HEK293 (cell line): ENCODE measurements around the gene PKD2L1.

ENCODE experiments used
- CTCF ChIA-PET: fragments of 350-600 bp; formaldehyde crosslinking; extraction: SDS; loops from one replicate; lab custom pipeline; 2021; ENCODE audit warnings: antibody characterized with exemption; lab: Yijun Ruan, JAX
- POLR2A ChIA-PET: fragments of 300-600 bp; formaldehyde crosslinking; extraction: SDS; loops from one replicate; lab custom pipeline; 2020; ENCODE audit warnings: antibody characterized with exemption, inconsistent platforms; lab: Yijun Ruan, JAX
- H3K27ac ChIP-seq: fragments of 200-500 bp; sonication (Bioruptor generic); 2 replicates; pipeline ENCODE4 v1.5.1; 2014; ENCODE audit warnings: low read depth, low read length, control low read depth, inconsistent platforms; ENCODE audit errors: extremely low read depth
- H3K36me3 ChIP-seq, 2 experiments: fragments of 200-500 bp in 1 of 2; sonication (Bioruptor generic) in 1 of 2; 1 replicate in 1 of 2; 2 replicates in 1 of 2; pipeline ENCODE4 v1.5.1; 2014 to 2017; ENCODE audit warnings: inconsistent platforms in 2 of 2, low read length in 2 of 2; ENCODE audit not compliant: control insufficient read depth in 2 of 2, insufficient read depth in 1 of 2
- H3K4me1 ChIP-seq: fragments of 200-500 bp; sonication (Bioruptor generic); 2 replicates; pipeline ENCODE4 v1.5.1; 2014; ENCODE audit warnings: mild to moderate bottlenecking, low read length, inconsistent platforms; ENCODE audit not compliant: control insufficient read depth, insufficient read depth
- H3K4me3 ChIP-seq: 2 replicates; pipeline ENCODE4 v1.5.1; 2011; ENCODE audit warnings: low read depth, mild to moderate bottlenecking, control low read depth, low read length, moderate library complexity
- H3K9me3 ChIP-seq: fragments of 200-500 bp; sonication (Bioruptor generic); 2 replicates; pipeline ENCODE4 v1.5.1; 2014; ENCODE audit warnings: low read depth, low read length, inconsistent platforms; ENCODE audit not compliant: control insufficient read depth, insufficient read depth
- GLIS1 ChIP-seq: fragments of 450-650 bp; formaldehyde crosslinking; IDR thresholded peaks from 2 replicates; pipeline ENCODE4 v1.5.1; 2016; ENCODE audit warnings: missing biosample characterization, missing genetic modification characterization
- GLIS2 ChIP-seq: fragments of 450-650 bp; formaldehyde crosslinking; IDR thresholded peaks from 2 replicates; pipeline ENCODE4 v1.5.1; 2016; ENCODE audit warnings: missing biosample characterization, missing genetic modification characterization
- PRDM1 ChIP-seq: fragments of 450-650 bp; formaldehyde crosslinking; IDR thresholded peaks from 2 replicates; pipeline ENCODE4; 2016; ENCODE audit warnings: missing biosample characterization, missing genetic modification characterization
- SCRT2 ChIP-seq: fragments of 450-650 bp; formaldehyde crosslinking; IDR thresholded peaks from 2 replicates; pipeline ENCODE4 v1.5.1; 2016; ENCODE audit warnings: missing biosample characterization, missing genetic modification characterization
- ZNF214 ChIP-seq: fragments of 450-650 bp; formaldehyde crosslinking; IDR thresholded peaks from 2 replicates; pipeline ENCODE4 v1.5.1; 2017; ENCODE audit warnings: missing biosample characterization, mild to moderate bottlenecking, missing genetic modification characterization, borderline replicate concordance
- ZNF266 ChIP-seq: fragments of 450-650 bp; formaldehyde crosslinking; IDR thresholded peaks from 2 replicates; pipeline ENCODE4 v1.5.1; 2016; ENCODE audit warnings: missing biosample characterization, missing genetic modification characterization, low read depth
- ZNF423 ChIP-seq: fragments of 450-650 bp; formaldehyde crosslinking; IDR thresholded peaks from 2 replicates; pipeline ENCODE4 v1.5.1; 2016; ENCODE audit warnings: missing biosample characterization, missing genetic modification characterization
- ZNF426 ChIP-seq: fragments of 450-650 bp; formaldehyde crosslinking; IDR thresholded peaks from 2 replicates; pipeline ENCODE4 v1.5.1; 2017; ENCODE audit warnings: missing biosample characterization, missing genetic modification characterization, mild to moderate bottlenecking, inconsistent platforms, moderate library complexity
- ZNF501 ChIP-seq: fragments of 450-650 bp; formaldehyde crosslinking; IDR thresholded peaks from 2 replicates; pipeline ENCODE4 v1.5.1; 2016; ENCODE audit warnings: missing biosample characterization, missing genetic modification characterization
- ZNF548 ChIP-seq: fragments of 450-650 bp; formaldehyde crosslinking; IDR thresholded peaks from 2 replicates; pipeline ENCODE4 v1.5.1; 2016; ENCODE audit warnings: missing biosample characterization, missing genetic modification characterization
- ZNF596 ChIP-seq: fragments of 450-650 bp; IDR thresholded peaks from 2 replicates; pipeline ENCODE4 v1.5.0; 2018; ENCODE audit warnings: missing biosample characterization, mild to moderate bottlenecking, missing genetic modification characterization, moderate library complexity
- ZSCAN16 ChIP-seq: fragments of 450-650 bp; formaldehyde crosslinking; IDR thresholded peaks from 2 replicates; pipeline ENCODE4 v1.5.1; 2016; ENCODE audit warnings: missing biosample characterization, missing genetic modification characterization
- TF ChIP-seq, protein P1 (sequence below): fragments of 450-650 bp; formaldehyde crosslinking; IDR thresholded peaks from 2 replicates; pipeline ENCODE4 v1.5.1; 2016; ENCODE audit warnings: missing biosample characterization, missing genetic modification characterization
- TF ChIP-seq, protein P2 (sequence below): fragments of 450-650 bp; formaldehyde crosslinking; IDR thresholded peaks from 2 replicates; pipeline ENCODE4 v1.5.1; 2016; ENCODE audit warnings: missing biosample characterization, missing genetic modification characterization, low read depth
- TF ChIP-seq, protein P3 (sequence below): fragments of 450-650 bp; formaldehyde crosslinking; IDR thresholded peaks from 2 replicates; pipeline ENCODE4 v1.5.1; 2017; ENCODE audit warnings: missing biosample characterization, missing genetic modification characterization

Gene PKD2L1

GRCh38 chr10:100349672-100350071, 19.6 kb upstream of the PKD2L1 start:
- POLR2A ChIA-PET: interaction anchor here (0.8 to 1.0 kb wide), 3 partner anchors 15 to 24 kb away, joined by 3 read pairs; no protein-coding TSS in a partner anchor
- Histone ChIP-seq H3K9me3 (no peaks in the 10 kb centered on the region), H3K27ac (no peak overlapping the region)
- no peak for TF ChIP-seq ZSCAN16 (tag by site-specific recombination)
- TF ChIP-seq, protein P1, sequence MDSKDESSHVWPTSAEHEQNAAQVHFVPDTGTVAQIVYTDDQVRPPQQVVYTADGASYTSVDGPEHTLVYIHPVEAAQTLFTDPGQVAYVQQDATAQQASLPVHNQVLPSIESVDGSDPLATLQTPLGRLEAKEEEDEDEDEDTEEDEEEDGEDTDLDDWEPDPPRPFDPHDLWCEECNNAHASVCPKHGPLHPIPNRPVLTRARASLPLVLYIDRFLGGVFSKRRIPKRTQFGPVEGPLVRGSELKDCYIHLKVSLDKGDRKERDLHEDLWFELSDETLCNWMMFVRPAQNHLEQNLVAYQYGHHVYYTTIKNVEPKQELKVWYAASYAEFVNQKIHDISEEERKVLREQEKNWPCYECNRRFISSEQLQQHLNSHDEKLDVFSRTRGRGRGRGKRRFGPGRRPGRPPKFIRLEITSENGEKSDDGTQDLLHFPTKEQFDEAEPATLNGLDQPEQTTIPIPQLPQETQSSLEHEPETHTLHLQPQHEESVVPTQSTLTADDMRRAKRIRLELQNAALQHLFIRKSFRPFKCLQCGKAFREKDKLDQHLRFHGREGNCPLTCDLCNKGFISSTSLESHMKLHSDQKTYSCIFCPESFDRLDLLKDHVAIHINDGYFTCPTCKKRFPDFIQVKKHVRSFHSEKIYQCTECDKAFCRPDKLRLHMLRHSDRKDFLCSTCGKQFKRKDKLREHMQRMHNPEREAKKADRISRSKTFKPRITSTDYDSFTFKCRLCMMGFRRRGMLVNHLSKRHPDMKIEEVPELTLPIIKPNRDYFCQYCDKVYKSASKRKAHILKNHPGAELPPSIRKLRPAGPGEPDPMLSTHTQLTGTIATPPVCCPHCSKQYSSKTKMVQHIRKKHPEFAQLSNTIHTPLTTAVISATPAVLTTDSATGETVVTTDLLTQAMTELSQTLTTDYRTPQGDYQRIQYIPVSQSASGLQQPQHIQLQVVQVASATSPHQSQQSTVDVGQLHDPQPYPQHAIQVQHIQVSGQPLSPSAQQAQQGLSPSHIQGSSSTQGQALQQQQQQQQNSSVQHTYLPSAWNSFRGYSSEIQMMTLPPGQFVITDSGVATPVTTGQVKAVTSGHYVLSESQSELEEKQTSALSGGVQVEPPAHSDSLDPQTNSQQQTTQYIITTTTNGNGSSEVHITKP (tag by site-specific recombination): peak; percentile 39
- TF ChIP-seq, all 188 proteins: peak for 1
- peaks cover 21% of the 10 kb centered on the region for H3K4me1 ChIP-seq
- H3K36me3 ChIP-seq: peaks cover 38 to 64% of the 10 kb centered on the region in 2 experiments
- H3K4me3 ChIP-seq: no peak overlapping the region
- CTCF ChIA-PET: interaction anchor here (0.7 to 20.2 kb wide), 7 partner anchors 8 to 665 kb away, joined by 3 to 342 read pairs (median 4); no protein-coding TSS in a partner anchor

DNA sequence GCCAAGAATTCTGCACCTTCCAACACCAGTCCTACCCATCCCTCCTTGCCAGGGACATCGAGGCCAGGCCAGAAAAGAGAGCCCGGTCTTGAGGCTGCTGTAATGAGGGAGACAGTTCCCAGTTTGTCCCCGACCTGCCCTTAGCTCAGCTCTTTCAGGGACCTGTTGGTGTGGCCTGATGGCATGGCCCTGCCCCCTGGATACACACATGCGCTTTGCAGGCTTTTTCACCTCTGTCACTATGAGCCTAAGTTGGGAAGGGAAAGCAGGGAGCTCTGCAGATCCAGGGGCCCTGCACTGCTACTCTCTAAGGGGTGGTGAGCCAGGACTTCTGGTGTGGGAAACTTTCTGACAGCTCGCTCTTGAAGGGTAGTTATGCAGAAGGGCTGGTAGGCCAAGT, 19.1 kb upstream of the PKD2L1 start:
- Histone ChIP-seq H3K27ac (0 out of 2 replicates have a peak overlapping the region, but pooled peaks have one; percentile 19), H3K4me3 (no peak overlapping the region), H3K36me3 (peaks cover 32 to 58% of the 10 kb centered on the region in 2 experiments), H3K9me3 (no peaks in the 10 kb centered on the region), H3K4me1 (peaks cover 21% of the 10 kb centered on the region)
- CTCF ChIA-PET: interaction anchor here (0.6 to 20.2 kb wide), 7 partner anchors 7 to 339 kb away, joined by 3 to 342 read pairs (median 5); partner anchors contain the start of gene DNMBP
- POLR2A ChIA-PET: interaction anchor here (0.8 to 4.5 kb wide), 4 partner anchors 16 to 25 kb away, joined by 3 to 71 read pairs (median 16); no protein-coding TSS in a partner anchor
- TF ChIP-seq ZNF548 (tag by site-specific recombination) (no peak), ZNF266 (tag by site-specific recombination) (no peak), ZNF214 (tag by site-specific recombination) (no peak), ZNF423 (no peak), ZNF596 (tag by site-specific recombination) (no peak), SCRT2 (tag by site-specific recombination) (peak; percentile 89)
- TF ChIP-seq, protein P2, sequence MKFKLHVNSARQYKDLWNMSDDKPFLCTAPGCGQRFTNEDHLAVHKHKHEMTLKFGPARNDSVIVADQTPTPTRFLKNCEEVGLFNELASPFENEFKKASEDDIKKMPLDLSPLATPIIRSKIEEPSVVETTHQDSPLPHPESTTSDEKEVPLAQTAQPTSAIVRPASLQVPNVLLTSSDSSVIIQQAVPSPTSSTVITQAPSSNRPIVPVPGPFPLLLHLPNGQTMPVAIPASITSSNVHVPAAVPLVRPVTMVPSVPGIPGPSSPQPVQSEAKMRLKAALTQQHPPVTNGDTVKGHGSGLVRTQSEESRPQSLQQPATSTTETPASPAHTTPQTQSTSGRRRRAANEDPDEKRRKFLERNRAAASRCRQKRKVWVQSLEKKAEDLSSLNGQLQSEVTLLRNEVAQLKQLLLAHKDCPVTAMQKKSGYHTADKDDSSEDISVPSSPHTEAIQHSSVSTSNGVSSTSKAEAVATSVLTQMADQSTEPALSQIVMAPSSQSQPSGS (tag by site-specific recombination): no peak

- peak overlapping the region; percentile 99; the same call in 1 of the 2 replicates for H3K27ac ChIP-seq
- TF ChIP-seq GLIS1 (tag by site-specific recombination) (peak; percentile 57), GLIS2 (no peak), ZNF501 (tag by site-specific recombination) (no peak), PRDM1 (tag by site-specific recombination) (peak; percentile 92), ZNF426 (tag by site-specific recombination) (no peak)
- TF ChIP-seq, protein P1 (tag by site-specific recombination): peak; percentile 28; the same call in 1 of the 2 replicates
- TF ChIP-seq, protein P3, sequence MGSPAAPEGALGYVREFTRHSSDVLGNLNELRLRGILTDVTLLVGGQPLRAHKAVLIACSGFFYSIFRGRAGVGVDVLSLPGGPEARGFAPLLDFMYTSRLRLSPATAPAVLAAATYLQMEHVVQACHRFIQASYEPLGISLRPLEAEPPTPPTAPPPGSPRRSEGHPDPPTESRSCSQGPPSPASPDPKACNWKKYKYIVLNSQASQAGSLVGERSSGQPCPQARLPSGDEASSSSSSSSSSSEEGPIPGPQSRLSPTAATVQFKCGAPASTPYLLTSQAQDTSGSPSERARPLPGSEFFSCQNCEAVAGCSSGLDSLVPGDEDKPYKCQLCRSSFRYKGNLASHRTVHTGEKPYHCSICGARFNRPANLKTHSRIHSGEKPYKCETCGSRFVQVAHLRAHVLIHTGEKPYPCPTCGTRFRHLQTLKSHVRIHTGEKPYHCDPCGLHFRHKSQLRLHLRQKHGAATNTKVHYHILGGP (tag by site-specific recombination): peak; percentile 44; the same call in 1 of the 2 replicates
- H3K4me3 ChIP-seq: peak overlapping the region; percentile 77
- H3K4me1 ChIP-seq: peaks cover 21% of the 10 kb centered on the region
- POLR2A ChIA-PET: interaction anchor here (2.4 to 4.5 kb wide), 4 partner anchors 11 to 25 kb away, joined by 17 to 71 read pairs (median 28); no protein-coding TSS in a partner anchor
- peaks cover 25 to 52% of the 10 kb centered on the region in 2 experiments for H3K36me3 ChIP-seq
- CTCF ChIA-PET: interaction anchor here (0.7 to 20.2 kb wide), 5 partner anchors 9 to 170 kb away, joined by 3 to 342 read pairs (median 7); no protein-coding TSS in a partner anchor
- no peaks in the 10 kb centered on the region for H3K9me3 ChIP-seq
Measured at GRCh38 chr10:100348389-100348927, 18.4 kb upstream of the PKD2L1 start.
